GM12878 (cell line): ENCODE results near the gene HVCN1.

Source experiments
- EZH2 ChIP-seq: IDR thresholded peaks from 2 replicates; pipeline ENCODE4 v1.6.1; 2012; ENCODE audit warnings: low read depth, mild to moderate bottlenecking, control low read depth, inconsistent platforms, low read length, borderline replicate concordance; ENCODE audit not compliant: control insufficient read depth
- MEF2A ChIP-seq: IDR thresholded peaks from 2 replicates; pipeline ENCODE4 v1.6.1; 2011; ENCODE audit warnings: low read depth, mild to moderate bottlenecking, low read length, moderate library complexity; ENCODE audit not compliant: insufficient read depth
- POLR2AphosphoS5 ChIP-seq: IDR thresholded peaks from 2 replicates; pipeline ENCODE4 v1.6.1; 2011; ENCODE audit warnings: mild to moderate bottlenecking, low read length, inconsistent platforms
- SRF ChIP-seq, 2 experiments: IDR thresholded peaks; 2 replicates each; pipeline ENCODE4 v1.6.1; 2011; ENCODE audit warnings: low read depth in 2 of 2, low read length in 2 of 2, mild to moderate bottlenecking in 1 of 2, moderate library complexity in 1 of 2
- TAF1 ChIP-seq: IDR thresholded peaks from 2 replicates; pipeline ENCODE4 v1.6.1; 2011; ENCODE audit warnings: mild to moderate bottlenecking, low read depth, low read length, borderline replicate concordance
- ZSCAN29 ChIP-seq: fragments of 450-650 bp; IDR thresholded peaks from 2 replicates; pipeline ENCODE4 v1.6.1; 2017; ENCODE audit warnings: mild to moderate bottlenecking, moderate library complexity
- TF ChIP-seq, protein P1 (sequence below): IDR thresholded peaks from 2 replicates; pipeline ENCODE4 v1.6.1; 2011; ENCODE audit warnings: low read depth, low read length, improper control_type of control experiment, borderline replicate concordance
- TF ChIP-seq, protein P2 (sequence below), 3 experiments: IDR thresholded peaks in 2 of 3; conservative IDR thresholded peaks in 1 of 3; 2 replicates each; pipeline ENCODE4 v1.5.1; 2011; ENCODE audit warnings: low read depth in 3 of 3, low read length in 3 of 3, mild to moderate bottlenecking in 3 of 3, control low read depth in 2 of 3, moderate library complexity in 2 of 3, inconsistent platforms in 1 of 3, mixed read lengths in 1 of 3; ENCODE audit not compliant: control insufficient read depth in 2 of 3, insufficient read depth in 1 of 3; ENCODE audit errors: extremely low read depth in 1 of 3

DNA sequence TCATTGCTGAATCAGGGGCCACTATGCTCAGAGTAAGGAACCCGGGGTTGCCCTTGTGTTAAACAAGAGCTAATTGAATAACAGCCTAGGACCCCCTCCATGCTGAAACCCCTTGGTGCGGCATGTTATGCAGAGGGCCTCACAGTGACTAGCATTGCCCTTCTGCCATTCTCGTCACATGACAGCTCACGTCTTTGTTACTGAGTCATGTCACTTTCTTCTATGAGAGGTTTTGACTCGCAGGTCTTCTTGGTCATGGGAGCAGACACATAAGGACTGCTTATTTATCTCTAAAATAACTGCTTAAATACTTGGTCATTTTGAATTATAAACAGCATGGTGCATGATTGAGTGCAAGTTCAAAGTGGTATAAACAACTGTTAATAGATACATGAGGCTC, 50.1 kb downstream of the HVCN1 start:
- TF ChIP-seq TAF1 (no peak), POLR2AphosphoS5 (no peak), SRF (IDR thresholded peaks at IDR 0.05; ENCODE audit: low read depth in 2 of 2, low read length in 2 of 2) (no peak), EZH2 (no peak), ZSCAN29 (no peak), MEF2A (no peak)
- TF ChIP-seq, protein P1, sequence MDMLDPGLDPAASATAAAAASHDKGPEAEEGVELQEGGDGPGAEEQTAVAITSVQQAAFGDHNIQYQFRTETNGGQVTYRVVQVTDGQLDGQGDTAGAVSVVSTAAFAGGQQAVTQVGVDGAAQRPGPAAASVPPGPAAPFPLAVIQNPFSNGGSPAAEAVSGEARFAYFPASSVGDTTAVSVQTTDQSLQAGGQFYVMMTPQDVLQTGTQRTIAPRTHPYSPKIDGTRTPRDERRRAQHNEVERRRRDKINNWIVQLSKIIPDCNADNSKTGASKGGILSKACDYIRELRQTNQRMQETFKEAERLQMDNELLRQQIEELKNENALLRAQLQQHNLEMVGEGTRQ = no peak
- TF ChIP-seq, protein P2, sequence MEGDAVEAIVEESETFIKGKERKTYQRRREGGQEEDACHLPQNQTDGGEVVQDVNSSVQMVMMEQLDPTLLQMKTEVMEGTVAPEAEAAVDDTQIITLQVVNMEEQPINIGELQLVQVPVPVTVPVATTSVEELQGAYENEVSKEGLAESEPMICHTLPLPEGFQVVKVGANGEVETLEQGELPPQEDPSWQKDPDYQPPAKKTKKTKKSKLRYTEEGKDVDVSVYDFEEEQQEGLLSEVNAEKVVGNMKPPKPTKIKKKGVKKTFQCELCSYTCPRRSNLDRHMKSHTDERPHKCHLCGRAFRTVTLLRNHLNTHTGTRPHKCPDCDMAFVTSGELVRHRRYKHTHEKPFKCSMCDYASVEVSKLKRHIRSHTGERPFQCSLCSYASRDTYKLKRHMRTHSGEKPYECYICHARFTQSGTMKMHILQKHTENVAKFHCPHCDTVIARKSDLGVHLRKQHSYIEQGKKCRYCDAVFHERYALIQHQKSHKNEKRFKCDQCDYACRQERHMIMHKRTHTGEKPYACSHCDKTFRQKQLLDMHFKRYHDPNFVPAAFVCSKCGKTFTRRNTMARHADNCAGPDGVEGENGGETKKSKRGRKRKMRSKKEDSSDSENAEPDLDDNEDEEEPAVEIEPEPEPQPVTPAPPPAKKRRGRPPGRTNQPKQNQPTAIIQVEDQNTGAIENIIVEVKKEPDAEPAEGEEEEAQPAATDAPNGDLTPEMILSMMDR (IDR thresholded peaks at IDR 0.05 in 2 of 3, conservative IDR thresholded peaks at IDR 0.05 in 1 of 3; ENCODE audit: control insufficient read depth in 2 of 3, extremely low read depth in 1 of 3, insufficient read depth in 1 of 3, low read depth in 3 of 3, low read length in 3 of 3) = no peak
